ENCODE measurements around the gene DCAF5.

The DCAF5 gene

GRCh38 chr14:69137843-69138535, 14.9 kb downstream of the DCAF5 start:
- no peaks in the 10 kb centered on the region for H3K9me3 Mint-ChIP-seq
- TF ChIP-seq, protein P1, sequence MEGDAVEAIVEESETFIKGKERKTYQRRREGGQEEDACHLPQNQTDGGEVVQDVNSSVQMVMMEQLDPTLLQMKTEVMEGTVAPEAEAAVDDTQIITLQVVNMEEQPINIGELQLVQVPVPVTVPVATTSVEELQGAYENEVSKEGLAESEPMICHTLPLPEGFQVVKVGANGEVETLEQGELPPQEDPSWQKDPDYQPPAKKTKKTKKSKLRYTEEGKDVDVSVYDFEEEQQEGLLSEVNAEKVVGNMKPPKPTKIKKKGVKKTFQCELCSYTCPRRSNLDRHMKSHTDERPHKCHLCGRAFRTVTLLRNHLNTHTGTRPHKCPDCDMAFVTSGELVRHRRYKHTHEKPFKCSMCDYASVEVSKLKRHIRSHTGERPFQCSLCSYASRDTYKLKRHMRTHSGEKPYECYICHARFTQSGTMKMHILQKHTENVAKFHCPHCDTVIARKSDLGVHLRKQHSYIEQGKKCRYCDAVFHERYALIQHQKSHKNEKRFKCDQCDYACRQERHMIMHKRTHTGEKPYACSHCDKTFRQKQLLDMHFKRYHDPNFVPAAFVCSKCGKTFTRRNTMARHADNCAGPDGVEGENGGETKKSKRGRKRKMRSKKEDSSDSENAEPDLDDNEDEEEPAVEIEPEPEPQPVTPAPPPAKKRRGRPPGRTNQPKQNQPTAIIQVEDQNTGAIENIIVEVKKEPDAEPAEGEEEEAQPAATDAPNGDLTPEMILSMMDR (IDR thresholded peaks at IDR 0.05): no peak
- H3K36me3 Mint-ChIP-seq (ENCODE audit: low read depth): peaks cover 21% of the 10 kb centered on the region
- peaks cover 64% of the 10 kb centered on the region for H3K4me1 Mint-ChIP-seq
- no peak overlapping the region for H3K4me3 Mint-ChIP-seq
- DNase-seq: no peak
- H3K27ac Mint-ChIP-seq: peak overlapping the region; percentile 26
- no peaks in the 10 kb centered on the region for H3K27me3 Mint-ChIP-seq (ENCODE audit: low read depth, poor library complexity)

- H3K36me3 Mint-ChIP-seq (ENCODE audit: low read depth): peaks cover 21% of the 10 kb centered on the region
- no peak overlapping the region for H3K27ac Mint-ChIP-seq
- TF ChIP-seq, protein P1 (IDR thresholded peaks at IDR 0.05): no peak
- H3K9me3 Mint-ChIP-seq: no peaks in the 10 kb centered on the region
- H3K4me3 Mint-ChIP-seq: no peak overlapping the region
- H3K27me3 Mint-ChIP-seq (ENCODE audit: low read depth, poor library complexity): no peaks in the 10 kb centered on the region
- peaks cover 60% of the 10 kb centered on the region for H3K4me1 Mint-ChIP-seq
- DNase-seq: no peak
Observed at GRCh38 chr14:69137416-69137815, 15.5 kb downstream of the DCAF5 start.

DNA sequence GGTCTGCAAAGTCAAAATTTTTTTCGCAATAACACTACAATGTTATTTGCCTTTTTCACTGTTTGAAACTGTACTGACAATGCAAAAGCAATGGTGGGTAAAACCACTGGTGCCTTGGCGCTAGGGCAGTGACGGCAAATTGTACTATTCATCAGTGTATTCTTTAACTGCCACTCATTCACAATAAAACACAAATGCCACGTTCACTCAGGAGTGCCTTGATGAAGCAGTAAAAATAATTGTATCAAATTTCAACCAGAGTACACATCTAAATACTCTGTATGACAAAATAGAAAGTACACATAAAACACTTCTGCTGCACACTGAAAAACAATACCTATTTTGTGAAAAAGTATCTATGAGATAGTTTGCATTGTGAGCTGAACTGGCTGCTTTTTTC, 17.8 kb downstream of the DCAF5 start:
- DNase-seq: no peak
- no peaks in the 10 kb centered on the region for H3K27me3 Mint-ChIP-seq (ENCODE audit: low read depth, poor library complexity)
- H3K27ac Mint-ChIP-seq: no peak overlapping the region
- peaks cover 18% of the 10 kb centered on the region for H3K36me3 Mint-ChIP-seq (ENCODE audit: low read depth)
- peaks cover 56% of the 10 kb centered on the region for H3K4me1 Mint-ChIP-seq
- TF ChIP-seq, protein P1 (IDR thresholded peaks at IDR 0.05): no peak
- H3K9me3 Mint-ChIP-seq: no peaks in the 10 kb centered on the region
- no peak overlapping the region for H3K4me3 Mint-ChIP-seq

DNA sequence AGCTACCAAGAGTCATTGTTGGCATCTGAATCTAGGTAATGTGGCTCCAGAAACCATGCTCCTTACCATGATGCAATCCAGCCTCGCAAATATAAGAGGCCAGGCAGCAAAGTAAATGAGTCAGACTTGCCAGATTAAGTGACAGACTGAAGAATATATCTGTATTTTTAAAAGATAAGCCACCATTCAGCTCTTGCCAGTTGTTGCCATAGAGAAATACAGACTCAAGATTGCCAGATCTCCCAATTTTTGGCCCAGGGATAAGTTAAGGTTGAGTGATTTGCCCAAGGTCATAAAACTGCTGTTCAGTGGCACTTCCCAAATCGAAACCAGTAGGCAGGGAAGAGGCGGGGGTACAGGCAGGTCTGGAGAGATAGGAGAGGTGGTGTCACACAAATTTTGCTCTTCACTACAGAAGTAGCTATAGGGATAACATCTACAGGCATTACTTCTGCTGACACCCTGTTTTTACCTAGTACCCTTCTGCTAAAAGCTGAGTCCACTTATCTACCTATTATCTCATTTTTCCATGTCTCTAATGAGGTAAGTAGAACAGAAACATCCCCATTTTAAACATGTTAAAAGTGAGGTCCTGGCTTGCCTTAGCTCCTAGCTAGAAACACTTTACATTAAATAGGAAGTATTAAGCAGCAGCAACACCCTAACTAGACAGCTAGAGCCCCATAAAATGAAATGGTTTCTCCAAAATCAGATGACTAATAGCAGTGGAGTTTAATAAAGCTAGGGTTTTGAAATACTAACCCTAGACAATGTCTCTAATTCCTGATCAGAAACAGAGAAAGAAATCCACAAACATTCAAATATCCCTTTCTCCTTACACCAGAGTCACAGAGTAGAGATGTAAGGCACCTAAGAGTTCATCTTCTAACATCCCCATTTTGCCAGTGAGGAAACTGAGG, 19.5 kb downstream of the DCAF5 start:
- TF ChIP-seq, protein P1 (IDR thresholded peaks at IDR 0.05): no peak
- H3K4me1 Mint-ChIP-seq: peaks cover 65% of the 10 kb centered on the region

GRCh38 chr14:69132513-69133181, 20.3 kb downstream of the DCAF5 start:
- TF ChIP-seq, protein P1 (IDR thresholded peaks at IDR 0.05): no peak
- Mint-ChIP-seq H3K36me3 (ENCODE audit: low read depth) (no peaks in the 10 kb centered on the region), H3K27me3 (ENCODE audit: low read depth, poor library complexity) (no peaks in the 10 kb centered on the region), H3K4me3 (no peak overlapping the region), H3K4me1 (peaks cover 59% of the 10 kb centered on the region), H3K9me3 (no peaks in the 10 kb centered on the region), H3K27ac (peak overlapping the region; percentile 77)
- no peak for DNase-seq

More for the DNA sequence above, 19.5 kb downstream of the DCAF5 start:
- peaks cover 2% of the 10 kb centered on the region for H3K36me3 Mint-ChIP-seq (ENCODE audit: low read depth)
- DNase-seq: no peak
- H3K9me3 Mint-ChIP-seq: no peaks in the 10 kb centered on the region
- peak overlapping the region; percentile 77 for H3K27ac Mint-ChIP-seq
- no peak overlapping the region for H3K4me3 Mint-ChIP-seq
- no peaks in the 10 kb centered on the region for H3K27me3 Mint-ChIP-seq (ENCODE audit: low read depth, poor library complexity)

All from nephron progenitor cell (in vitro differentiated cells).